Chondrocyte (in vitro differentiated cells): Measurements from ENCODE around the gene GP2. TPM values are rescaled to one million over a fixed set of nuclear protein-coding genes. Genes with fewer than 3 reads are reported as not detected.
"Not testable (repeated sequence)": the region's sequence is repeated elsewhere in the genome, so short reads cannot be mapped to it uniquely, and the experiment has no call there.

ENCODE experiments used
- DNase-seq: peaks from one replicate; pipeline ENCODE4 v3.0.0; 2021; ENCODE audit warnings: mixed read lengths, low spot score
- H3K27ac Mint-ChIP-seq: one replicate; pipeline ENCODE4 v1.8.0; 2021; ENCODE audit warnings: mild to moderate bottlenecking, moderate library complexity, mixed read lengths; ENCODE audit not compliant: unreplicated experiment
- H3K27me3 Mint-ChIP-seq: 2 replicates; pipeline ENCODE4 v1.8.0; 2021; ENCODE audit warnings: low read depth, mixed read lengths
- H3K36me3 Mint-ChIP-seq: 2 replicates; pipeline ENCODE4 v1.8.0; 2021; ENCODE audit warnings: low read depth, mixed read lengths
- H3K4me1 Mint-ChIP-seq: 2 replicates; pipeline ENCODE4 v1.8.0; 2021; ENCODE audit warnings: low read depth, mild to moderate bottlenecking, mixed read lengths
- H3K4me3 Mint-ChIP-seq: one replicate; pipeline ENCODE4 v1.8.0; 2021; ENCODE audit warnings: mild to moderate bottlenecking, moderate library complexity, mixed read lengths; ENCODE audit not compliant: unreplicated experiment
- H3K9me3 Mint-ChIP-seq: 2 replicates; pipeline ENCODE4 v1.8.0; 2021; ENCODE audit warnings: low read depth, mixed read lengths
- CTCF ChIP-seq: fragments of 200-600 bp; sonication (generic); IDR thresholded peaks from 2 replicates; pipeline ENCODE4 v1.5.0; 2021; ENCODE audit warnings: antibody characterized with exemption, mild to moderate bottlenecking, moderate library complexity
- total RNA-seq: library from RNA; stranded (reverse); gene quantifications from 3 replicates; pipeline ENCODE4 v1.2.1, GENCODE V29; 2021

The GP2 gene
- total RNA-seq, 1 donor from 2014 or later = not detected

- Mint-ChIP-seq H3K36me3 (no peaks in the 10 kb centered on the region), H3K27me3 (peaks cover 2% of the 10 kb centered on the region), H3K4me1 (no peaks in the 10 kb centered on the region), H3K27ac (no peak overlapping the region), H3K4me3 (no peak overlapping the region), H3K9me3 (no peaks in the 10 kb centered on the region)
- no peak for TF ChIP-seq CTCF
- no peak for DNase-seq
Observed at GRCh38 chr16:20326321-20326720, 992 bp downstream of the GP2 start.

DNA sequence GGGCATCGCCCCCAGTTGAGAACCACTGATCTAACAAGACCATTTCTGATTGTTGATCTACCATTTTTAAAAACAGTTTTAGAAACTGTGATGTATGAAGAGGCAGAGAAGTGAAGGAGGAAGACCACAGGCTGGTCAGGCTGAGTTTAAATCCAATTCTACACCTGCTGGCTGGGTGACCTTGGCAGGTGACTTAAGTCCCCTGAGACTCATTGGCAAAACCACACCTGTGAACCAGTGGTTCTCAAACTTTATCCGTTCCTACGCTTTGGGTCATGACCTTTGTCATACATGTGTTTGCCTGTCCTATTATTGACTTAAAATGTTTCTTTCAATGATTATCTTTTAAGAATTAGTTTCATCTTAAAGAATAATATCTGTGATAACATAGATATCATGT lies 2.3 kb downstream of the GP2 start:
- no peak overlapping the region for H3K27ac Mint-ChIP-seq
- no peak for DNase-seq
- peaks cover 4% of the 10 kb centered on the region for H3K27me3 Mint-ChIP-seq
- no peaks in the 10 kb centered on the region for H3K9me3 Mint-ChIP-seq
- no peak for TF ChIP-seq CTCF
- no peaks in the 10 kb centered on the region for H3K36me3 Mint-ChIP-seq
- no peaks in the 10 kb centered on the region for H3K4me1 Mint-ChIP-seq
- H3K4me3 Mint-ChIP-seq = no peak overlapping the region

GRCh38 chr16:20323591-20324117 lies 3.7 kb downstream of the GP2 start:
- H3K27me3 Mint-ChIP-seq = peaks cover 3% of the 10 kb centered on the region
- no peak for TF ChIP-seq CTCF
- no peaks in the 10 kb centered on the region for H3K4me1 Mint-ChIP-seq
- no peaks in the 10 kb centered on the region for H3K9me3 Mint-ChIP-seq
- no peak for DNase-seq
- H3K27ac Mint-ChIP-seq = no peak overlapping the region
- H3K36me3 Mint-ChIP-seq = no peaks in the 10 kb centered on the region
- H3K4me3 Mint-ChIP-seq = no peak overlapping the region

- no peak overlapping the region for H3K27ac Mint-ChIP-seq
- no peak for DNase-seq
- H3K27me3 Mint-ChIP-seq = peaks cover 6% of the 10 kb centered on the region
- no peak overlapping the region for H3K4me3 Mint-ChIP-seq
- no peaks in the 10 kb centered on the region for H3K36me3 Mint-ChIP-seq
- H3K4me1 Mint-ChIP-seq = no peaks in the 10 kb centered on the region
- no peak for TF ChIP-seq CTCF
- H3K9me3 Mint-ChIP-seq = no peaks in the 10 kb centered on the region
Observed at GRCh38 chr16:20322696-20323095, 4.6 kb downstream of the GP2 start.

DNA sequence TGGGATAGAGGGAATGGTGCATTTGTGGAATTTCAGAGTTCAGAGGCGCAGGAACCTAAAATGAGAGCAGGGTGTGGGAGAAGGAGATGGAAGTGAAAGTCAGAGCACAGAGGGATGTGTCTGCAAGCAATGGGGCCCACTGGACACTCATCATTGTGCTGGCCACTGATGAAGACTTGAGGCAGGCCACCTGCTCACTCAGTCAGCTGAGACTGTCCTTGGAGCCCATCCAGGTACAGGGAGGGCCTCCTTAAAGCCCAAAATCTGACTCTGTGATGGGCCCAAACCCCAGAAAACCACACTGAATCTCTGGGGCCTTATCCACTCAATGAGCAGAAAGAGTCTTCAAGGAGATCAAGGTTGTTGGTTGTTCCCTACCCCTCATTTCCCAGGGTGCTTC lies 5.6 kb downstream of the GP2 start:
- Mint-ChIP-seq H3K9me3 (no peaks in the 10 kb centered on the region), H3K27ac (no peak overlapping the region), H3K4me1 (no peaks in the 10 kb centered on the region), H3K4me3 (no peak overlapping the region), H3K36me3 (no peaks in the 10 kb centered on the region), H3K27me3 (peaks cover 8% of the 10 kb centered on the region)
- no peak for TF ChIP-seq CTCF
- no peak for DNase-seq

- not testable (repeated sequence) for H3K9me3 Mint-ChIP-seq, H3K4me3 Mint-ChIP-seq, H3K27ac Mint-ChIP-seq, H3K4me1 Mint-ChIP-seq, H3K36me3 Mint-ChIP-seq, H3K27me3 Mint-ChIP-seq, DNase-seq
Observed at GRCh38 chr16:20321051-20321450, 6.3 kb downstream of the GP2 start.
